ENCODE measurements around the gene LCMT1.

- TF ChIP-seq CTCF (IDR thresholded peaks at IDR 0.05) (no peak), EZH2 (IDR thresholded peaks at IDR 0.05; ENCODE audit: borderline replicate concordance, insufficient read depth, low read depth, low read length, poor library complexity, severe bottlenecking) (no peak)
Observed at GRCh38 chr16:25078386-25078978, 33.1 kb upstream of the LCMT1 start.
